NCI-H1092 (cell line): Measurements from ENCODE around the gene MAGEC3.

ENCODE experiments used
- DNase-seq: peaks from one replicate; lab custom pipeline; 2025; lab: John Stamatoyannopoulos, UW

The MAGEC3 gene

GRCh38 chrX:141945426-141945825, 107.3 kb downstream of the MAGEC3 start:
- no peak for DNase-seq

DNA sequence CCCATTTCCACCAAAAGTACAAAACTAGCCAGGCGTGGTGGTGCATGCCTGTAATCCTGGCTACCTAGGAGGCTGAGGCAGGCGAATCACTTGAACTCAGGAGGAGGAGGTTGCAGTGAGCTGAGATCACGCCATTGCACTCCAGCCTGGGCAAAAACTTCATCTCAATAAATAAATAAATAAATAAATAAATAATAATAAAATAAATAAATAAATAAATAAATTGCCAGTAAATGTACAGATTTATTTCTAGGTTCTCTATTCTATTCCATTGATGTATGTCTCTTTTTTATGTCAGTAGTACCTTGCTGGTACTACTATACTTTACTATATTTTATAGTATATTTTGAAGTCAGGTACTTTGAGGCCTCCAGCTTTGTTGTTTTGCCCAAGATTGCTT, 109.2 kb downstream of the MAGEC3 start:
- DNase-seq: no peak
